Keratinocyte (primary cell): ENCODE results near the gene HSF2. TPM values are rescaled to one million over a fixed set of nuclear protein-coding genes. Genes with fewer than 3 reads are reported as not detected.

Experiments used
- DNase-seq: peaks from one replicate; pipeline ENCODE4 v3.0.0-alpha.2; 2011; ENCODE audit warnings: low read depth, missing footprints, low spot score
- FAIRE-seq: peaks from 2 replicates; lab custom pipeline; 2011; peaks lifted over from hg19 to GRCh38; lab: Jason Lieb, UNC
- H2AFZ ChIP-seq: 2 replicates; pipeline ENCODE4 v1.6.0; 2012; ENCODE audit warnings: low read length, control low read depth, inconsistent platforms; ENCODE audit not compliant: control insufficient read depth
- H3K27ac ChIP-seq: 2 replicates; pipeline ENCODE4 v1.5.1; 2011; ENCODE audit warnings: low read length; ENCODE audit not compliant: control insufficient read depth, insufficient read depth
- H3K27me3 ChIP-seq: 3 replicates; pipeline ENCODE4 v1.6.0; 2011; ENCODE audit warnings: low read length; ENCODE audit not compliant: control insufficient read depth, insufficient read depth; ENCODE audit errors: extremely low read depth
- H3K36me3 ChIP-seq, 2 experiments: 2 replicates in 1 of 2; 3 replicates in 1 of 2; pipeline ENCODE4 v1.5.1; 2011; ENCODE audit warnings: low read length in 2 of 2, mild to moderate bottlenecking in 1 of 2; ENCODE audit not compliant: control insufficient read depth in 2 of 2, insufficient read depth in 2 of 2; ENCODE audit errors: extremely low read depth in 1 of 2
- H3K4me1 ChIP-seq: 3 replicates; pipeline ENCODE4 v1.5.1; 2011; ENCODE audit warnings: low read length; ENCODE audit not compliant: control insufficient read depth, insufficient read depth; ENCODE audit errors: extremely low read depth
- H3K4me2 ChIP-seq: 3 replicates; pipeline ENCODE4 v1.6.0; 2011; ENCODE audit warnings: low read depth, low read length; ENCODE audit not compliant: control insufficient read depth, insufficient read depth; ENCODE audit errors: extremely low read depth
- H3K4me3 ChIP-seq, 3 experiments: fragments of 200-600 bp in 1 of 3; sonication (generic) in 1 of 3; 2 replicates in 2 of 3; 3 replicates in 1 of 3; pipeline ENCODE4 v1.5.1; 2011 to 2016; ENCODE audit warnings: low read length in 3 of 3, mild to moderate bottlenecking in 3 of 3, control low read depth in 2 of 3, inconsistent platforms in 1 of 3, low read depth in 1 of 3, mixed read lengths in 1 of 3, mixed run types in 1 of 3, moderate library complexity in 1 of 3; ENCODE audit not compliant: control insufficient read depth in 2 of 3, insufficient read depth in 2 of 3; ENCODE audit errors: extremely low read depth in 1 of 3
- H3K79me2 ChIP-seq: 2 replicates; pipeline ENCODE4 v1.6.0; 2012; ENCODE audit warnings: low read length; ENCODE audit not compliant: control insufficient read depth, insufficient read depth
- H3K9ac ChIP-seq: 3 replicates; pipeline ENCODE4 v1.6.0; 2011; ENCODE audit warnings: low read length; ENCODE audit not compliant: control insufficient read depth, insufficient read depth; ENCODE audit errors: extremely low read depth
- H3K9me1 ChIP-seq: 3 replicates; pipeline ENCODE4 v1.6.0; 2011; ENCODE audit warnings: low read length; ENCODE audit not compliant: control insufficient read depth, insufficient read depth; ENCODE audit errors: extremely low read depth
- H3K9me3 ChIP-seq: 2 replicates; pipeline ENCODE4 v1.5.1; 2012; ENCODE audit warnings: low read depth, low read length; ENCODE audit not compliant: control insufficient read depth
- H4K20me1 ChIP-seq: 3 replicates; pipeline ENCODE4 v1.6.0; 2011; ENCODE audit warnings: low read length; ENCODE audit not compliant: control insufficient read depth, insufficient read depth; ENCODE audit errors: extremely low read depth
- EZH2 ChIP-seq: IDR thresholded peaks from one replicate; pipeline ENCODE4 v1.6.1; 2012; ENCODE audit warnings: inconsistent platforms, mild to moderate bottlenecking, low read length, moderate library complexity
- dilution Hi-C: fragments of 300-500 bp; cut with MboI; formaldehyde crosslinking; loops from one replicate; pipeline ENCODE4 v1.7.0; 2020; ENCODE audit warnings: low sequenced_read_pairs; ENCODE audit not compliant: extremely low pct_ligation_motif_present
- polyA plus RNA-seq, 5 experiments: library from polyadenylated mRNA; depleted of rRNA in 3 of 5; stranded (reverse) in 3 of 5; stranded (forward) in 1 of 5; unstranded in 1 of 5; fragments of >200 nt; gene quantifications; 1 replicate in 1 of 5; 2 replicates in 3 of 5; 3 replicates in 1 of 5; pipeline versions ENCODE4 v1.2.1 to v1.2.3, GENCODE V29; 2011 to 2012; ENCODE audit warnings: missing spikeins in 2 of 5, low read depth in 1 of 5, low replicate concordance in 1 of 5
- TF ChIP-seq, protein P1 (sequence below), 3 experiments: IDR thresholded peaks in 1 of 3; conservative IDR thresholded peaks in 1 of 3; optimal IDR thresholded peaks in 1 of 3; 2 replicates in 2 of 3; 3 replicates in 1 of 3; pipeline versions ENCODE3 to v1.5.1; 2011; ENCODE audit warnings: low read length in 3 of 3, mild to moderate bottlenecking in 3 of 3, moderate library complexity in 2 of 3, control low read depth in 1 of 3, inconsistent platforms in 1 of 3; ENCODE audit not compliant: insufficient read depth in 2 of 3; ENCODE audit errors: extremely low read depth in 1 of 3

HSF2 gene
- polyA plus RNA-seq, 1 donor (not counting 4 experiments of a cell fraction or from before 2014, with no cell fraction given): 22.5 TPM

GRCh38 chr6:122449069-122449468, 49.6 kb downstream of the HSF2 start:
- no peak overlapping the region for H3K9ac ChIP-seq
- no peak overlapping the region for H3K4me2 ChIP-seq
- no peaks in the 10 kb centered on the region for H3K9me3 ChIP-seq
- H4K20me1 ChIP-seq: no peaks in the 10 kb centered on the region
- dilution Hi-C loops: no loop called here
- DNase-seq: no peak
- H3K36me3 ChIP-seq: peaks cover 10 to 11% of the 10 kb centered on the region in 2 experiments
- no peak overlapping the region for H2AFZ ChIP-seq
- no peak for TF ChIP-seq EZH2
- TF ChIP-seq, protein P1, sequence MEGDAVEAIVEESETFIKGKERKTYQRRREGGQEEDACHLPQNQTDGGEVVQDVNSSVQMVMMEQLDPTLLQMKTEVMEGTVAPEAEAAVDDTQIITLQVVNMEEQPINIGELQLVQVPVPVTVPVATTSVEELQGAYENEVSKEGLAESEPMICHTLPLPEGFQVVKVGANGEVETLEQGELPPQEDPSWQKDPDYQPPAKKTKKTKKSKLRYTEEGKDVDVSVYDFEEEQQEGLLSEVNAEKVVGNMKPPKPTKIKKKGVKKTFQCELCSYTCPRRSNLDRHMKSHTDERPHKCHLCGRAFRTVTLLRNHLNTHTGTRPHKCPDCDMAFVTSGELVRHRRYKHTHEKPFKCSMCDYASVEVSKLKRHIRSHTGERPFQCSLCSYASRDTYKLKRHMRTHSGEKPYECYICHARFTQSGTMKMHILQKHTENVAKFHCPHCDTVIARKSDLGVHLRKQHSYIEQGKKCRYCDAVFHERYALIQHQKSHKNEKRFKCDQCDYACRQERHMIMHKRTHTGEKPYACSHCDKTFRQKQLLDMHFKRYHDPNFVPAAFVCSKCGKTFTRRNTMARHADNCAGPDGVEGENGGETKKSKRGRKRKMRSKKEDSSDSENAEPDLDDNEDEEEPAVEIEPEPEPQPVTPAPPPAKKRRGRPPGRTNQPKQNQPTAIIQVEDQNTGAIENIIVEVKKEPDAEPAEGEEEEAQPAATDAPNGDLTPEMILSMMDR (optimal IDR thresholded peaks at IDR 0.05 in 1 of 3, IDR thresholded peaks at IDR 0.05 in 1 of 3, conservative IDR thresholded peaks at IDR 0.05 in 1 of 3; ENCODE audit: extremely low read depth in 1 of 3, insufficient read depth in 2 of 3, low read length in 3 of 3): no peak
- H3K9me1 ChIP-seq: no peaks in the 10 kb centered on the region
- no peak for FAIRE-seq
- H3K4me3 ChIP-seq: no peak overlapping the region
- no peaks in the 10 kb centered on the region for H3K27me3 ChIP-seq
- no peaks in the 10 kb centered on the region for H3K4me1 ChIP-seq
- H3K79me2 ChIP-seq: no peaks in the 10 kb centered on the region
- H3K27ac ChIP-seq: no peak overlapping the region

DNA sequence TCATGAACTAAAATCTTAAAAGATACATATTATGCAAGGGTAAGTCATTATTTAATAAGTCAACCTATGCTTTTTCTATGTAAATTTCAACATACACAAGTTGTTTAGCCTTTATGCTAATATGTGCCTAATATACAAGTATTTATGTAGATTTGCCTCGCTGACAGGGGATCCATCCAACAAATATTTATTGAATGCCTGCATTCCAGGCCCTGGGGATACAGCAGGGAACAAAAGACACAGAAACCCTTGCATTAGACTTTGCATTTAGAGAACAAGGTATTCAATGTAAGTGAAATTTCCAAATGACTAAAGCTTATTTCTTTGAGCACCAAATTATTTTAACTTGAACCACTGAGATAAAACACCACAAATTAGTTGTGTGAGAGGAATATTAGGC, 53.1 kb downstream of the HSF2 start:
- FAIRE-seq (no peak), DNase-seq (no peak)
- no peaks in the 10 kb centered on the region for H3K27me3 ChIP-seq
- H2AFZ ChIP-seq: no peak overlapping the region
- H4K20me1 ChIP-seq: no peaks in the 10 kb centered on the region
- no peak overlapping the region for H3K9ac ChIP-seq
- peaks cover 2% of the 10 kb centered on the region for H3K79me2 ChIP-seq
- no peak overlapping the region for H3K4me3 ChIP-seq
- no peak overlapping the region for H3K4me2 ChIP-seq
- H3K36me3 ChIP-seq: peaks cover 14 to 16% of the 10 kb centered on the region in 2 experiments
- H3K9me3 ChIP-seq: no peaks in the 10 kb centered on the region
- dilution Hi-C loops: no loop called here
- TF ChIP-seq, protein P1 (optimal IDR thresholded peaks at IDR 0.05 in 1 of 3, IDR thresholded peaks at IDR 0.05 in 1 of 3, conservative IDR thresholded peaks at IDR 0.05 in 1 of 3; ENCODE audit: extremely low read depth in 1 of 3, insufficient read depth in 2 of 3, low read length in 3 of 3): no peak
- no peaks in the 10 kb centered on the region for H3K9me1 ChIP-seq
- no peak overlapping the region for H3K27ac ChIP-seq
- H3K4me1 ChIP-seq: peaks cover 4% of the 10 kb centered on the region
